Endometrium (tissue), 2 donors: ENCODE data around the gene DNAJB6.

ENCODE experiments used
- FAIRE-seq: peaks from 2 replicates; lab custom pipeline; 2012; peaks lifted over from hg19 to GRCh38; lab: Jason Lieb, UNC
- donor health status: control.
- donor health status: control.

The DNAJB6 gene

DNA sequence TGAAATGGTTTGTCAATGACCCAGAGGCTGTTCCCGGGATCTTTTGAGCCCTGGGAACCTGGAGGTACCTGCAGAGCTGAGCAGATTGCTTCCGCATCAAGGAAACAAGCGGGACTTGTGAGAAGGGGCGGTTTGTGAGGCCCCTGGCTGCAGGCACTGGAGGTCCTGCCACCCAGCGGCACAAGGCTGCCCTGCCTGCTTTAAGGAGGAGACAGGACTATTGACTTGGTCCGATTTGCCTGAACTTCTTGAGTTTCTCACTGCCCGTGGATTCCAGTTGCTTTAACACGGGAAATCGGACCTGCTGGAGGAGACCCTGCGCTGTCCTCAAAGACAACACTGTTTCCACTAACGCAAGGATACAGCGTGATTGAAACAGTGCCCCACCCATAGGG is 130.1 kb downstream of the DNAJB6 start:
- FAIRE-seq = no peak
